GM12875 (cell line): ENCODE data around the gene NAV2.

Experiments used
- H3K4me3 ChIP-seq: one replicate; pipeline ENCODE4 v1.5.1; 2011; ENCODE audit warnings: low read depth, low read length, control low read depth
- CTCF ChIP-seq: IDR thresholded peaks from 2 replicates; pipeline ENCODE4 v1.5.1; 2011; ENCODE audit warnings: low read depth, mild to moderate bottlenecking, control low read depth, inconsistent platforms, low read length, moderate library complexity, borderline replicate concordance; ENCODE audit not compliant: insufficient read depth

The NAV2 gene

GRCh38 chr11:19985111-19985510 lies 272.5 kb downstream of the NAV2 start:
- H3K4me3 ChIP-seq: no peak overlapping the region
- TF ChIP-seq CTCF: no peak

- no peak for TF ChIP-seq CTCF
- no peak overlapping the region for H3K4me3 ChIP-seq
Observed at GRCh38 chr11:19987331-19987801, 274.7 kb downstream of the NAV2 start.

- TF ChIP-seq CTCF: no peak
- no peak overlapping the region for H3K4me3 ChIP-seq
Observed at GRCh38 chr11:19988598-19988997, 276.0 kb downstream of the NAV2 start.

GRCh38 chr11:19989191-19989590 lies 276.6 kb downstream of the NAV2 start:
- no peak for TF ChIP-seq CTCF

GRCh38 chr11:19992162-19992561 lies 279.5 kb downstream of the NAV2 start:
- TF ChIP-seq CTCF: no peak
- no peak overlapping the region for H3K4me3 ChIP-seq

More at GRCh38 chr11:19989191-19989590, 276.6 kb downstream of the NAV2 start:
- H3K4me3 ChIP-seq: no peak overlapping the region

- TF ChIP-seq CTCF: no peak
- no peak overlapping the region for H3K4me3 ChIP-seq
Observed at GRCh38 chr11:19992998-19993397, 280.4 kb downstream of the NAV2 start.

DNA sequence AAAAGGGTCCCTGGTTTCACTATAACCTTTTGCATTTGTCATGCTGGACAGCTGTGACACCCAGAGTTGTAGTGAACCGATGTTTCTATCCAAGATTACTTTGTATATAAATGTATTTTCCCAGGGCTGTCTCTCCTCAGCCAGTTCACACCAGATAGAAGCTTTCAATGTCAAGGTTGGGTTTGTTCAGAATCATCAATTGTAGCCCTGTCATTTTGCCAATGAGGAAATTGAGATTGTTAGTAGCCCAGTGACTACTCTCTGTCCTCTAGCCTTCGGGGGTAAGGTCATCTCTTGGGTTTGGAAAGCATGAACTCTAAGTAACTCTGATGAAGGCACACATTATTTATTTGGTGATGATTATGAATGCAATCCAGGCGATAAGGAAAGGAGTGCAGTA lies 282.0 kb downstream of the NAV2 start:
- no peak for TF ChIP-seq CTCF
- H3K4me3 ChIP-seq: no peak overlapping the region
